ENCODE results near the gene ATP6V0D1. TPM values are rescaled to one million over a fixed set of nuclear protein-coding genes. Genes with fewer than 3 reads are reported as not detected.

Gene ATP6V0D1
- total and polyA plus RNA-seq, 2 donors: 50.0 to 92.5 TPM

DNA sequence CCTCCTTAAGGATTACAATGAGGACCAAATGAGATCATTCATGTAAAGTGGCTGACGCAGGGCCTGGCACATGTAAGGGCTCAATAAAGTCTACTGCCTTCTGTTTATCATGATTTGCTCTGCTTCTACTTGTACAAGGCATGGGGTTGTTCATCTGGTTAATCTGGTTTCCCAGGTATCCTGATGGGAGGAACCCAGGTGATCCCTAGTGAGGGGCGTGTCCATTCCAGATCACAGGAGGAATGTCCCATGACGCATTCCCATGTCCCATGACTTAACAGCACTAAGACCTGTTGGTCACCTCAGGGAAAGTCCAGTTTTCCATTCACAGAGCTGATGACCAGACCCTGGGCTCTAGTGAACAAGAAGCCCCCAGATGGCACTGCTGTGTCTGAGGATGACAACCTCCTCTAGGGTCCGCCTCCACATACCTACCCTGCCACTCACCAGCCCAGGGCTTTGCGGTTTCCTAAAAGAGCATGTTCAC lies 76.2 kb downstream of the ATP6V0D1 start:
- 86% methylated on average over 5 of the region's 5 CpGs for WGBS
- Histone ChIP-seq H3K4me1 (ENCODE audit: insufficient read depth) (no peaks in the 10 kb centered on the region), H3K36me3 (ENCODE audit: insufficient read depth) (no peaks in the 10 kb centered on the region), H3K4me3 (ENCODE audit: low read depth, low read length) (no peak overlapping the region), H3K27ac (ENCODE audit: low read depth) (peak overlapping the region; percentile 13)
- DNase-seq (ENCODE audit: extremely low spot score): peak; percentile 79

DNA sequence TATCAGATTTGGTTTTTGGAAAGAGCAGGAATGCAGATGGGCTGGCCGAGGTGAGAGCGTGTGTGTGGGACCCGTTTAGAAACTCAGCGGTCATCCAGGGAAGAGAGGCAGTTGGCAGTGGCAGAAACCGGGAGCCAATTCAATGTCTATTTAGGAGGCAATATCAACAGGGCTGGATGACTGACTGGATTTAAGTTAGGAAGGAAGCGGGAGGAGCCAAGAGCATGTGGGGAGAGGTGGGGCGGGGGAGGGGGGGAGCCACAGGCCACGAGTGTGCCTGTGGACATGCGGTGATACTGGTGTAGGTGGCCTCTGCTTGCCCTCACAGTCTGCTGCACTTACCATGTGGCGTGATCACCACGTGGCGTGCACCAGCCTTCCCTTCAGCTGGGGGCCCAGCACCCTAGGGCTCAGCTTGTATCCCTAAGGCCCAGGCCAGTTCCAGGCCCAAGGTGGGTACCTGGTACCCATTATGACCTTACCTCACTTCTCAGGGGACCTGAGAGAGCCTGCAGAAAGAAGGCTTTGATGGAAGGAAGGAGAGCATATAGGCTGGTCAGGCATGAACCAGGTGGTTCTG lies 76.9 kb downstream of the ATP6V0D1 start:
- Histone ChIP-seq H3K36me3 (ENCODE audit: insufficient read depth) (no peaks in the 10 kb centered on the region), H3K4me1 (ENCODE audit: insufficient read depth) (no peaks in the 10 kb centered on the region), H3K27ac (ENCODE audit: low read depth) (peak overlapping the region; percentile 69), H3K4me3 (ENCODE audit: low read depth, low read length) (no peak overlapping the region)
- 82% methylated on average over 12 of the region's 12 CpGs for WGBS
- DNase-seq (ENCODE audit: extremely low spot score): no peak

GRCh38 chr16:67400901-67401300 lies 80.1 kb downstream of the ATP6V0D1 start:
- 95% methylated on average over 14 of the region's 14 CpGs for WGBS
- H3K4me3 ChIP-seq (ENCODE audit: low read depth, low read length): no peak overlapping the region
- no peaks in the 10 kb centered on the region for H3K4me1 ChIP-seq (ENCODE audit: insufficient read depth)
- DNase-seq (ENCODE audit: extremely low spot score): no peak
- H3K36me3 ChIP-seq (ENCODE audit: insufficient read depth): no peaks in the 10 kb centered on the region
- no peak overlapping the region for H3K27ac ChIP-seq (ENCODE audit: low read depth)

DNA sequence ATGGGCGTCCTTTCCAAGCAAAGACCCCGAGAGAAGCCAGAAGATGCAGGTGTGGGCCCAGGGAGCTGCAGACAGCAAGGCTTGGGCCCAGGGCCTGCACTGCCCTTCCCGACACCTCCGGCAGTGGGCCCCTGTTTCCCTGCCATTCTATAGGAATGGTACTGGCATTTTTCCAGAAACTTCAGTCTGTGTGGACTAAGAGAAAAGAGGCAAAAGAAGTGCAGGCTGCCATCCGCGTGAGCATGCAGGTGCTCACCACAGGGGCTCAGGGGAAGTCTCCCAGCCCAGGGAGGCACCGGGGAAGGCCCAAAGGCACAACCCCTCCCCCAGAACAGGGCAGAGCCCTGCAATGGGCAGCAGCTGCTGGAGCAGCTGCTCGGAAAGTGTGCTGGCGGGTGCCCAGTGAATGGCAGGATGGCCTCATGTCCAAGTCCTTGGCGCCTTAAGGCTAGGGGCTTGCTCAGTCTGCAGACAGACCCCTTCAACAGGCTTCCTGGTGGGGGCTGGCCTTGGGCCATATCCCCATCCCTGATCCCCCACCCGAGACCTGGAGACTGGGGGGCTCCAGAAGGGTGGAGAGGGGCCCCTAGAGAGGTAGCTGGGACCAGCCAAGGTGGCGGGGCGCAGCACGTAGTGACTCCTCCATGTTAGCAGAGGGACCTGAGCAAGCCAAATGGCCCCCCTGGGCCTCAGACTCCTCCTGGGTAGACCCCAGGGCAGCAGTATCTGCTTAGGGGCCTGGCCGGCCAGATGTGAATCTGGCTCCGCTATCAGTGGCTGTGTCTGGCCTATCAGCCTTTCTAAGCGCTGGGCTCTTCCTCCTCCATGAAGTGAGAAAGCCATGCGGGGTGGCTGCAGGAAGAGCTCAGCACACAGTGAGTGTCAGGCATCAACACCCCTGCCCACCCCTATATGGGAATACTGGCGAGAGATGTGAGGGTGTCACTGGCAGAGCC lies 80.9 kb downstream of the ATP6V0D1 start:
- Histone ChIP-seq H3K4me3 (ENCODE audit: low read depth, low read length) (no peak overlapping the region), H3K27ac (ENCODE audit: low read depth) (no peak overlapping the region), H3K4me1 (ENCODE audit: insufficient read depth) (no peaks in the 10 kb centered on the region), H3K36me3 (ENCODE audit: insufficient read depth) (no peaks in the 10 kb centered on the region)
- no peak for DNase-seq (ENCODE audit: extremely low spot score)
- WGBS: 72% methylated on average over 19 of the region's 19 CpGs

DNA sequence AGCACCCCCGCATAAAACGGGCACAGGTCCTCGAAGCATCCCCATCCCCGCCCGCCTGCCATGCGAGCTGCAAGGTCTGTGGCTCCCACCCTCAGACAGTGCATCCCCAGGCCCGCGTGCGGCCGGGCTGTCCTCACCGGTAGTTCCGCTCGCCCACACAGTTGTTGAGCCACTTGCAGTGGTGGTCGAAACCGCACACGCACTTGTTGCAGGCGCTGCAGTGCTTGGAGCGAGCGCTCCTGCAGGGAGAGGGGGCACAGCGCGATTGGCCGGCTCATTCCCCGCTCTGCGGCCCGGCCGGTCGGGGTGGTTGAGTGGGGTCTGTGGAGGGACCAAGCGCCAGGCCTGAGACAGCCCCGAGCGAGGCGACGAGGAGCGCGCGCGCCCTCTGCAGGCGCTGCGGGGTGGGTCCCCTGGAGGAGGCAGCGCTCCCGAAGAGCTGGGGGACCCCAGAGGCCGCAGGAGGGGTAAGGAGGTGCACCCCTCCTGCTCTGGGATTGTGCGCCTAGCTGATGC lies 81.7 kb downstream of the ATP6V0D1 start:
- no peak for DNase-seq (ENCODE audit: extremely low spot score)
- H3K4me1 ChIP-seq (ENCODE audit: insufficient read depth): no peaks in the 10 kb centered on the region
- WGBS: 28% methylated on average over 42 of the region's 42 CpGs
- no peak overlapping the region for H3K27ac ChIP-seq (ENCODE audit: low read depth)
- no peaks in the 10 kb centered on the region for H3K36me3 ChIP-seq (ENCODE audit: insufficient read depth)
- H3K4me3 ChIP-seq (ENCODE audit: low read depth, low read length): no peak overlapping the region

DNA sequence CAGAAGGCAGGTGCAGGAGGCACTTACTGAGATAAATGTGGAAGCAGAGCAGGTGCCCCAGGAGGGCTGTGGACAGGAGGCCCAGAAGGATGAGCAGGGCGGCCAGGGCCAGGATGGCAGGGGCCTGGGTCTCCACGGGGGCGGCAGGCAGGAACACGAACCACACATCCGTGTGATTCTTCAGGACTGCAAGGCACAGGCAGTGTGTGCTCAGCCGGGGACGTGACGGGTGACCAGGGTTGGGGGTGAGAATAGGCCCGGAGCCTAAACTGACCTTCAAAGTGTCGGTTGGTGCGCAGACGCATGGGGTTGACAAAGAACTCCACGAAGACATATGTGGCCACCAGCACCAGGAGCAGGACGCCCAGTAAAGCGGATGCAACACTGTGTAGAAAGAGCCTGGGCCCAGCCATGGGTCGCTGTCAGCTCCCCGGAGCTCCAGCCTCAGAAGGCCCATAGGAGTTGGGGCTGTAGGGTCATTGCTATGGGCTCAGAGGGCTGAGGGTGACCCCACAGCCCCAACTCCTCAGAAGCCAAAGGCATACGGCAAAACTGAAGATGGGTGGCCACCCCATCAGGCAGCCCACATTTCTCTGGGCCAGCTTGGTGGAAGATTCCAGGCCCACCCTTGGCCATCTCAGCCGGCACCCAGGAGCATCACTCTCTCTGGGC lies 82.3 kb downstream of the ATP6V0D1 start:
- Histone ChIP-seq H3K4me3 (ENCODE audit: low read depth, low read length) (no peak overlapping the region), H3K27ac (ENCODE audit: low read depth) (no peak overlapping the region), H3K36me3 (ENCODE audit: insufficient read depth) (no peaks in the 10 kb centered on the region), H3K4me1 (ENCODE audit: insufficient read depth) (no peaks in the 10 kb centered on the region)
- DNase-seq (ENCODE audit: extremely low spot score): no peak
- WGBS: 93% methylated on average over 19 of the region's 19 CpGs

GRCh38 chr16:67397812-67398545 lies 83.0 kb downstream of the ATP6V0D1 start:
- no peak overlapping the region for H3K4me3 ChIP-seq (ENCODE audit: low read depth, low read length)
- no peak for DNase-seq (ENCODE audit: extremely low spot score)
- 83% methylated on average over 22 of the region's 22 CpGs for WGBS

DNA sequence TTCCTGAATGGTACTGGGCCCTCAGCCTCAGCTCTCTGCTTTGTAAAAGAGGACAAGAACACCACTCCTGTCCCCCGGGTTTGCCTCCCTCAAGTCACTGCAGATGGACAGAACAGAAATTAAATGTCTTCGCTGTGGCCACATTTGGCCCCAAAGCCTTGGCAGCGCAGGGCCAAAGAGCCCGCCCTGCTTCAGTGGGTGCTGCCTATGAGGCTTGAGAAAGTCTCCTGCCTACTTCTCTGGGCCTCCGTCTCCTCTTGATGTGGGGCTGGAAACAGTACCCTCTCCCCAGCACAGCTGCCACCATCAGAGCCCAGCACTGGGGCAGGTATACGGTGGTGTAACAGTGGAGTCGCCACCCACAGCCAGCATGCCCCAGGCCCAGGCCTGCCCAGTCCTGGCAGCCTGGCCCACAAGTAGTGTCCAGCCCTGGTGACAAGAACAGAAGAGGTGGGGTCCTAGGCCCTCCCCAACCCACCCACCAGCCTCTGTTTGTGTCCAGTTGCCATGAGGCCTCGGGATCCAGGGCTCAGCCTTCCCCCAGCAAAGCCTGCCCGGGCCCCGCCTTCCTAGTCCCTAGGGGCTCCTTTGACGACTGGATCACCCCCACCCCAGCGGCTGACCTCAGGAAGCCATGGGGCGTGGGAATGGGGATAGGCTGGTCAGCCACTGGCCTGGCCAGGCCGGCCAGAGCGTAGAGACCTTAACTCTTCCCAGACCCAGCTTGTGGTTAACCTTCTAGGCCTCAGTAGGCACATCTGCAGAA lies 83.7 kb downstream of the ATP6V0D1 start:
- no peak for DNase-seq (ENCODE audit: extremely low spot score)
- 69% methylated on average over 15 of the region's 15 CpGs for WGBS
- Histone ChIP-seq H3K4me1 (ENCODE audit: insufficient read depth) (no peaks in the 10 kb centered on the region), H3K36me3 (ENCODE audit: insufficient read depth) (no peaks in the 10 kb centered on the region), H3K27ac (ENCODE audit: low read depth) (no peak overlapping the region), H3K4me3 (ENCODE audit: low read depth, low read length) (no peak overlapping the region)

More at GRCh38 chr16:67397812-67398545, 83.0 kb downstream of the ATP6V0D1 start:
- no peak overlapping the region for H3K27ac ChIP-seq (ENCODE audit: low read depth)
- H3K4me1 ChIP-seq (ENCODE audit: insufficient read depth): no peaks in the 10 kb centered on the region
- no peaks in the 10 kb centered on the region for H3K36me3 ChIP-seq (ENCODE audit: insufficient read depth)

- Histone ChIP-seq H3K4me1 (ENCODE audit: insufficient read depth) (no peaks in the 10 kb centered on the region), H3K36me3 (ENCODE audit: insufficient read depth) (no peaks in the 10 kb centered on the region), H3K27ac (ENCODE audit: low read depth) (no peak overlapping the region), H3K4me3 (ENCODE audit: low read depth, low read length) (no peak overlapping the region)
- peak; percentile 81 for DNase-seq (ENCODE audit: extremely low spot score)
- 21% methylated on average over 31 of the region's 31 CpGs for WGBS
Observed at GRCh38 chr16:67396159-67397035, 84.6 kb downstream of the ATP6V0D1 start.

- Histone ChIP-seq H3K27ac (ENCODE audit: low read depth) (no peak overlapping the region), H3K4me1 (ENCODE audit: insufficient read depth) (no peaks in the 10 kb centered on the region), H3K4me3 (ENCODE audit: low read depth, low read length) (no peak overlapping the region), H3K36me3 (ENCODE audit: insufficient read depth) (no peaks in the 10 kb centered on the region)
- DNase-seq (ENCODE audit: extremely low spot score): no peak
- 82% methylated on average over 13 of the region's 13 CpGs for WGBS
Observed at GRCh38 chr16:67395458-67396158, 85.3 kb downstream of the ATP6V0D1 start.

DNA sequence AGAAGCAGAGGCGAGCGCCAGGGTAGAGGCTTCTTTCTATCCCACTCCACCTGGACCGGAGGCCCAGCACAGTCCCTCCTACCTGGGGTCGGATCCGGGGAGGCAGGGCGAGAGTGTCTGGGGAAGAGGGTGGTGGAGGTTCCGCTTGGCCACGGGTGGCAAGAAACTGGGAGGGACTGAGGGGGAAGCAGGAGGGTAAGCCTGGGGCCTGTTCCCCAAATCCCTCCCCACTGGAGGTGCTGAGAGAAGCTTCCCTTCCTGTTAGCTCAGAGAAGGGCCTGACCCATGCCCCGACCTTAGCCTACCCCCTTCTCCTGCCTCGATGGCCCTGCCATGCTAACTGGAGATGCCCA lies 85.9 kb downstream of the ATP6V0D1 start:
- Histone ChIP-seq H3K27ac (ENCODE audit: low read depth) (no peak overlapping the region), H3K4me1 (ENCODE audit: insufficient read depth) (no peaks in the 10 kb centered on the region), H3K4me3 (ENCODE audit: low read depth, low read length) (no peak overlapping the region), H3K36me3 (ENCODE audit: insufficient read depth) (no peaks in the 10 kb centered on the region)
- DNase-seq (ENCODE audit: extremely low spot score): no peak
- WGBS: 85% methylated on average over 10 of the region's 10 CpGs

Data from urinary bladder (tissue), 4 donors.